ENCODE results near the gene PRRC2B. TPM values are rescaled to one million over a fixed set of nuclear protein-coding genes. Genes with fewer than 3 reads are reported as not detected.

PRRC2B gene
- total and polyA plus RNA-seq, 2 of the 8 experiments (the other 6 are each of a cell fraction or from before 2014, with no cell fraction given), result 37.3 to 249 TPM

DNA sequence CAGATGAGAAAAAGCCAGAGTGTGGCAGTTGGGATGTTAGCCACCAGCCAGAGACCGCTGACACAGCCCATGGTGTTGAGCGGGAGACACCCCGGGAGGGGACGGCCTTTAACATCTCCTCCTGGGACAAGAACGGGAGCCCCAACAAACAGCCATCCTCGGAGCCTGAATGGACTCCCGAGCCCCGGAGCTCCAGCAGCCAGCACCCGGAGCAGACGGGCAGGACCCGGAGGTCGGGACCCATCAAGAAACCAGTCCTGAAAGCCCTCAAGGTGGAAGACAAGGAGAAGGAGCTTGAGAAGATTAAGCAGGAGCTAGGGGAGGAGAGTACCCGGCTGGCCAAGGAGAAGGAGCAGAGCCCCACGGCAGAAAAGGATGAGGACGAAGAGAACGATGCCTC is 80.8 kb downstream of the PRRC2B start:
- H3K79me2 ChIP-seq (ENCODE audit: control insufficient read depth in 1 of 2, insufficient read depth in 2 of 2, low read length in 2 of 2), result peaks cover 0 to 37% of the 10 kb centered on the region in 2 experiments; a peak in 2 of 4 replicates
- CTCF ChIA-PET (ENCODE audit: partially characterized antibody), result interaction anchor here (1.0 to 5.2 kb wide), 6 partner anchors 10 to 125 kb away, joined by 3 to 31 read pairs (median 4); no protein-coding TSS in a partner anchor
- peaks cover 10% of the 10 kb centered on the region for H3K79me1 ChIP-seq (ENCODE audit: low read depth, low read length)
- H2BK12ac ChIP-seq (ENCODE audit: low read depth, low read length), result no peak overlapping the region
- no peaks in the 10 kb centered on the region for H3K27me3 ChIP-seq (replicated peaks in 1 of 4; ENCODE audit: control insufficient read depth in 3 of 4, extremely low read depth in 1 of 4, insufficient read depth in 3 of 4, low read length in 3 of 4)
- peaks cover 60 to 90% (median 85%) of the 10 kb centered on the region in 4 experiments for H3K36me3 ChIP-seq (ENCODE audit: control insufficient read depth in 2 of 4, insufficient read depth in 4 of 4, low read length in 3 of 4)
- no peaks in the 10 kb centered on the region for H3K9me3 ChIP-seq (ENCODE audit: insufficient read depth in 2 of 2, low read depth in 1 of 2, low read length in 1 of 2)
- DNase-seq (ENCODE audit: low read depth in 1 of 2, low spot score in 2 of 2) (no peak), FAIRE-seq (no peak)
- no peak overlapping the region for H2BK120ac ChIP-seq (replicated peaks; ENCODE audit: low read depth, low read length)
- POLR2A ChIA-PET (ENCODE audit: partially characterized antibody), result interaction anchor here (1.2 to 1.3 kb wide), 3 partner anchors 16 to 19 kb away, joined by 3 to 4 read pairs (median 3); no protein-coding TSS in a partner anchor
- H3K18ac ChIP-seq (ENCODE audit: extremely low read depth, low read length), result no peak overlapping the region
- H3K4me2 ChIP-seq (ENCODE audit: insufficient read depth in 1 of 2, low read depth in 2 of 2, low read length in 2 of 2), result no peak overlapping the region
- H2BK5ac ChIP-seq (ENCODE audit: low read depth, low read length), result no peak overlapping the region
- no peak overlapping the region for H2AFZ ChIP-seq (ENCODE audit: low read length)
- no peak overlapping the region for H3K14ac ChIP-seq (ENCODE audit: insufficient read length)
- H3K23ac ChIP-seq (ENCODE audit: insufficient read length), result no peak overlapping the region
- WGBS, 2 experiments (ENCODE audit: extremely low coverage in 1 of 2, insufficient coverage in 1 of 2, insufficient read length in 1 of 2, insufficient replicate concordance in 2 of 2, low coverage in 1 of 2, low lambda C conversion rate in 2 of 2, missing lambda C conversion rate in 1 of 2), result 93% methylated on average over 16 of the region's 16 CpGs; no CpG with 5 or more reads in 1 of the 2 experiments
- H4K5ac ChIP-seq (ENCODE audit: insufficient read length, low read depth, low read length), result no peak overlapping the region
- H3K27ac ChIP-seq (ENCODE audit: low read depth, low read length), result no peak overlapping the region
- no peak overlapping the region for H3K4me3 ChIP-seq (ENCODE audit: extremely low read depth in 1 of 4, insufficient read depth in 2 of 4, low read depth in 3 of 4, low read length in 4 of 4)
- H3K56ac ChIP-seq (replicated peaks; ENCODE audit: insufficient read length, low read depth, low read length), result no peak overlapping the region
- H2BK15ac ChIP-seq (ENCODE audit: low read length), result no peak overlapping the region
- no peak overlapping the region for H4K8ac ChIP-seq (ENCODE audit: extremely low read depth, insufficient read depth, low read length)
- H2AK5ac ChIP-seq (ENCODE audit: low read depth, low read length), result no peak overlapping the region
- no peak overlapping the region for H4K91ac ChIP-seq (replicated peaks; ENCODE audit: insufficient read length, low read length)
- no peaks in the 10 kb centered on the region for H3K23me2 ChIP-seq (ENCODE audit: low read depth, low read length)
- H3K9ac ChIP-seq (replicated peaks in 1 of 4; ENCODE audit: extremely low read depth in 1 of 4, low read depth in 3 of 4, low read length in 3 of 4), result no peak overlapping the region
- H3K4ac ChIP-seq (replicated peaks; ENCODE audit: insufficient read length, low read depth, low read length), result no peak overlapping the region
- H4K20me1 ChIP-seq (replicated peaks in 1 of 2; ENCODE audit: control insufficient read depth in 1 of 2, insufficient read depth in 2 of 2, low read length in 2 of 2), result peaks cover 15 to 26% of the 10 kb centered on the region in 2 experiments
- H3K4me1 ChIP-seq (replicated peaks in 1 of 4; ENCODE audit: control insufficient read depth in 3 of 4, insufficient read depth in 4 of 4, low read length in 3 of 4), result no peaks in the 10 kb centered on the region
- no peak overlapping the region for H2BK20ac ChIP-seq (ENCODE audit: low read length)
- no peak for TF ChIP-seq KDM4A (IDR thresholded peaks at IDR 0.05; ENCODE audit: low read depth, low read length, severe bottlenecking)
- no peak for TF ChIP-seq EP300 (IDR thresholded peaks at IDR 0.05; ENCODE audit: borderline replicate concordance in 1 of 2, low read depth in 2 of 2, low read length in 2 of 2)
- no peak for TF ChIP-seq KDM1A (IDR thresholded peaks at IDR 0.05; ENCODE audit: borderline replicate concordance, low read length)
- no peak for TF ChIP-seq SP1 (IDR thresholded peaks at IDR 0.05; ENCODE audit: low read depth, low read length)
- TF ChIP-seq GABPA (IDR thresholded peaks at IDR 0.05; ENCODE audit: borderline replicate concordance, insufficient read depth, low read length), result no peak
- TF ChIP-seq JUND (IDR thresholded peaks at IDR 0.05; ENCODE audit: low read length), result no peak
- TF ChIP-seq, protein P1, sequence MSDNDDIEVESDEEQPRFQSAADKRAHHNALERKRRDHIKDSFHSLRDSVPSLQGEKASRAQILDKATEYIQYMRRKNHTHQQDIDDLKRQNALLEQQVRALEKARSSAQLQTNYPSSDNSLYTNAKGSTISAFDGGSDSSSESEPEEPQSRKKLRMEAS (IDR thresholded peaks at IDR 0.05), result no peak
- TF ChIP-seq, protein P2, sequence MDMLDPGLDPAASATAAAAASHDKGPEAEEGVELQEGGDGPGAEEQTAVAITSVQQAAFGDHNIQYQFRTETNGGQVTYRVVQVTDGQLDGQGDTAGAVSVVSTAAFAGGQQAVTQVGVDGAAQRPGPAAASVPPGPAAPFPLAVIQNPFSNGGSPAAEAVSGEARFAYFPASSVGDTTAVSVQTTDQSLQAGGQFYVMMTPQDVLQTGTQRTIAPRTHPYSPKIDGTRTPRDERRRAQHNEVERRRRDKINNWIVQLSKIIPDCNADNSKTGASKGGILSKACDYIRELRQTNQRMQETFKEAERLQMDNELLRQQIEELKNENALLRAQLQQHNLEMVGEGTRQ (IDR thresholded peaks at IDR 0.05; ENCODE audit: low read length), result no peak
- no peak for TF ChIP-seq SP2 (IDR thresholded peaks at IDR 0.05; ENCODE audit: low read length)
- no peak for TF ChIP-seq RNF2 (IDR thresholded peaks at IDR 0.05; ENCODE audit: borderline replicate concordance, low read depth, low read length, missing control alignments, poor library complexity, severe bottlenecking)
- TF ChIP-seq CBX5 (IDR thresholded peaks at IDR 0.05; ENCODE audit: low read depth, low read length), result no peak
- no peak for TF ChIP-seq RXRA (IDR thresholded peaks at IDR 0.05; ENCODE audit: insufficient read depth, low read depth, low read length)

Measured in H1 (cell line).